Cortex of kidney (tissue), 1 donor: ENCODE data around the gene NT5C1B.
"Not testable (repeated sequence)": the region's sequence is repeated elsewhere in the genome, so short reads cannot be mapped to it uniquely, and the experiment has no call there.

Experiments used
- DNase-seq: peaks from one replicate; lab custom pipeline; 2025; lab: John Stamatoyannopoulos, UW

Gene NT5C1B

GRCh38 chr2:18589354-18589753, at the start of gene NT5C1B:
Gene NT5C1B (minus strand): TSS chr2:18589569. CDS start chr2:18589468, 101 bp downstream.
- no peak for DNase-seq

- no peak for DNase-seq
Measured at GRCh38 chr2:18637196-18637595, 47.8 kb upstream of the NT5C1B start.

- not testable (repeated sequence) for DNase-seq
Measured at GRCh38 chr2:18632699-18633098, 43.3 kb upstream of the NT5C1B start.

- no peak for DNase-seq
Measured at GRCh38 chr2:18630941-18631340, 41.6 kb upstream of the NT5C1B start.

- DNase-seq, result no peak
Measured at GRCh38 chr2:18630541-18630940, 41.2 kb upstream of the NT5C1B start.

GRCh38 chr2:18630101-18630500, 40.7 kb upstream of the NT5C1B start:
- no peak for DNase-seq

- DNase-seq, result no peak
Measured at GRCh38 chr2:18626958-18627650, 37.7 kb upstream of the NT5C1B start.

- no peak for DNase-seq
Measured at GRCh38 chr2:18626256-18626668, 36.9 kb upstream of the NT5C1B start.

- DNase-seq, result no peak
Measured at GRCh38 chr2:18625563-18625962, 36.2 kb upstream of the NT5C1B start.

- DNase-seq, result no peak
Measured at GRCh38 chr2:18623782-18624181, 34.4 kb upstream of the NT5C1B start.

GRCh38 chr2:18620867-18621632, 31.7 kb upstream of the NT5C1B start:
- DNase-seq, result no peak

GRCh38 chr2:18619091-18619490, 29.7 kb upstream of the NT5C1B start:
- DNase-seq, result no peak

- no peak for DNase-seq
Measured at GRCh38 chr2:18614041-18614440, 24.7 kb upstream of the NT5C1B start.

- DNase-seq, result no peak
Measured at GRCh38 chr2:18612133-18612532, 22.8 kb upstream of the NT5C1B start.

- no peak for DNase-seq
Measured at GRCh38 chr2:18611604-18612003, 22.2 kb upstream of the NT5C1B start.

- DNase-seq, result no peak
Measured at GRCh38 chr2:18611184-18611583, 21.8 kb upstream of the NT5C1B start.

- DNase-seq, result no peak
Measured at GRCh38 chr2:18610651-18611050, 21.3 kb upstream of the NT5C1B start.

GRCh38 chr2:18610090-18610489, 20.7 kb upstream of the NT5C1B start:
- no peak for DNase-seq

- DNase-seq, result no peak
Measured at GRCh38 chr2:18605115-18605514, 15.7 kb upstream of the NT5C1B start.

GRCh38 chr2:18604531-18604885, 15.1 kb upstream of the NT5C1B start:
- DNase-seq, result no peak

GRCh38 chr2:18603854-18604530, 14.6 kb upstream of the NT5C1B start:
- DNase-seq, result no peak

GRCh38 chr2:18602298-18602697, 12.9 kb upstream of the NT5C1B start:
- DNase-seq, result no peak

- no peak for DNase-seq
Measured at GRCh38 chr2:18600255-18600613, 10.9 kb upstream of the NT5C1B start.
